SK-N-MC (cell line): ENCODE measurements around the gene CABLES2.

Source experiments
- DNase-seq: peaks from one replicate; pipeline ENCODE4 v3.0.0-alpha.2; 2011; ENCODE audit warnings: low read depth, low spot score
- H3K27ac ChIP-seq: fragments of 200-600 bp; sonication (generic); 2 replicates; pipeline ENCODE4 v1.5.1; 2016; ENCODE audit warnings: mixed run types
- H3K36me3 ChIP-seq: fragments of 200-600 bp; sonication (generic); 2 replicates; pipeline ENCODE4 v1.6.1; 2017; ENCODE audit warnings: antibody characterized with exemption, low read length, mixed read lengths; ENCODE audit not compliant: insufficient read depth
- H3K4me3 ChIP-seq: fragments of 200-600 bp; sonication (generic); 2 replicates; pipeline ENCODE4 v1.5.1; 2016
- H3K9ac ChIP-seq: fragments of 200-600 bp; sonication (generic); 2 replicates; pipeline ENCODE4 v1.8.0; 2017; ENCODE audit warnings: mixed run types, mixed read lengths; ENCODE audit not compliant: insufficient read length
- H3K9me3 ChIP-seq: fragments of 200-600 bp; sonication (generic); 2 replicates; pipeline ENCODE4 v1.6.1; 2017; ENCODE audit warnings: low read depth, mild to moderate bottlenecking, antibody characterized with exemption, low read length, moderate library complexity, mixed read lengths
- EZH2 ChIP-seq: fragments of 200-600 bp; sonication (generic); IDR thresholded peaks from one replicate; pipeline ENCODE4 v1.6.1; 2017; ENCODE audit warnings: antibody characterized with exemption
- FOXP2 ChIP-seq: optimal IDR thresholded peaks from 2 replicates; pipeline ENCODE3; 2011; ENCODE audit warnings: mild to moderate bottlenecking, moderate library complexity; ENCODE audit not compliant: insufficient read depth; ENCODE audit errors: extremely low read length, control extremely low read depth
- POLR2AphosphoS5 ChIP-seq: IDR thresholded peaks from 2 replicates; pipeline ENCODE4 v1.6.1; 2012; ENCODE audit warnings: mild to moderate bottlenecking, low read depth, low read length, borderline replicate concordance

CABLES2 gene

GRCh38 chr20:62437927-62438326 lies 30.8 kb upstream of the CABLES2 start:
- Histone ChIP-seq H3K9ac (no peak overlapping the region), H3K36me3 (no peaks in the 10 kb centered on the region), H3K4me3 (no peak overlapping the region), H3K9me3 (no peaks in the 10 kb centered on the region), H3K27ac (no peak overlapping the region)
- TF ChIP-seq EZH2: no peak
- TF ChIP-seq FOXP2: no peak
- no peak for TF ChIP-seq POLR2AphosphoS5
- no peak for DNase-seq

- no peaks in the 10 kb centered on the region for H3K36me3 ChIP-seq
- H3K9ac ChIP-seq: no peak overlapping the region
- no peak for DNase-seq
- H3K4me3 ChIP-seq: no peak overlapping the region
- no peak overlapping the region for H3K27ac ChIP-seq
- TF ChIP-seq EZH2: no peak
- TF ChIP-seq FOXP2: no peak
- TF ChIP-seq POLR2AphosphoS5: no peak
- no peaks in the 10 kb centered on the region for H3K9me3 ChIP-seq
These were observed 30.4 kb upstream of the CABLES2 start for GRCh38 chr20:62437496-62437895.

GRCh38 chr20:62436692-62437091 lies 29.6 kb upstream of the CABLES2 start:
- no peaks in the 10 kb centered on the region for H3K9me3 ChIP-seq
- H3K4me3 ChIP-seq: no peak overlapping the region
- DNase-seq: no peak
- no peak overlapping the region for H3K9ac ChIP-seq
- H3K27ac ChIP-seq: no peak overlapping the region
- no peak for TF ChIP-seq EZH2
- no peaks in the 10 kb centered on the region for H3K36me3 ChIP-seq

- Histone ChIP-seq H3K36me3 (no peaks in the 10 kb centered on the region), H3K27ac (no peak overlapping the region), H3K9me3 (no peaks in the 10 kb centered on the region), H3K4me3 (no peak overlapping the region), H3K9ac (no peak overlapping the region)
- no peak for DNase-seq
- TF ChIP-seq POLR2AphosphoS5 (no peak), FOXP2 (no peak), EZH2 (no peak)
These were observed 26.8 kb upstream of the CABLES2 start for GRCh38 chr20:62433658-62434497.

GRCh38 chr20:62430866-62431447 lies 23.9 kb upstream of the CABLES2 start:
- DNase-seq: no peak
- H3K4me3 ChIP-seq: no peak overlapping the region
- no peak overlapping the region for H3K9ac ChIP-seq
- H3K9me3 ChIP-seq: no peaks in the 10 kb centered on the region
- no peaks in the 10 kb centered on the region for H3K36me3 ChIP-seq
- no peak overlapping the region for H3K27ac ChIP-seq
- no peak for TF ChIP-seq EZH2
- TF ChIP-seq POLR2AphosphoS5: no peak
- TF ChIP-seq FOXP2: no peak

- Histone ChIP-seq H3K9me3 (no peaks in the 10 kb centered on the region), H3K27ac (no peak overlapping the region), H3K36me3 (no peaks in the 10 kb centered on the region), H3K9ac (no peak overlapping the region), H3K4me3 (no peak overlapping the region)
- DNase-seq: no peak
- TF ChIP-seq POLR2AphosphoS5 (no peak), EZH2 (no peak), FOXP2 (no peak)
These were observed 23.3 kb upstream of the CABLES2 start for GRCh38 chr20:62430311-62430853.

- H3K27ac ChIP-seq: no peak overlapping the region
- H3K36me3 ChIP-seq: no peaks in the 10 kb centered on the region
- H3K9ac ChIP-seq: no peak overlapping the region
- TF ChIP-seq EZH2 (no peak), POLR2AphosphoS5 (no peak), FOXP2 (no peak)
- H3K4me3 ChIP-seq: no peak overlapping the region
- H3K9me3 ChIP-seq: no peaks in the 10 kb centered on the region
- DNase-seq: no peak
These were observed 22.6 kb upstream of the CABLES2 start for GRCh38 chr20:62429455-62430310.
